GM21390 (cell line): ENCODE results near the gene IP6K2.
"Not testable (repeated sequence)": the region's sequence is repeated elsewhere in the genome, so short reads cannot be mapped to it uniquely, and the experiment has no call there.

Experiments used
- ATAC-seq: cut with Tn5 transposase; IDR thresholded peaks from one replicate; pipeline ENCODE4 v1.9.1; 2021; ENCODE audit not compliant: unreplicated experiment

The IP6K2 gene

DNA sequence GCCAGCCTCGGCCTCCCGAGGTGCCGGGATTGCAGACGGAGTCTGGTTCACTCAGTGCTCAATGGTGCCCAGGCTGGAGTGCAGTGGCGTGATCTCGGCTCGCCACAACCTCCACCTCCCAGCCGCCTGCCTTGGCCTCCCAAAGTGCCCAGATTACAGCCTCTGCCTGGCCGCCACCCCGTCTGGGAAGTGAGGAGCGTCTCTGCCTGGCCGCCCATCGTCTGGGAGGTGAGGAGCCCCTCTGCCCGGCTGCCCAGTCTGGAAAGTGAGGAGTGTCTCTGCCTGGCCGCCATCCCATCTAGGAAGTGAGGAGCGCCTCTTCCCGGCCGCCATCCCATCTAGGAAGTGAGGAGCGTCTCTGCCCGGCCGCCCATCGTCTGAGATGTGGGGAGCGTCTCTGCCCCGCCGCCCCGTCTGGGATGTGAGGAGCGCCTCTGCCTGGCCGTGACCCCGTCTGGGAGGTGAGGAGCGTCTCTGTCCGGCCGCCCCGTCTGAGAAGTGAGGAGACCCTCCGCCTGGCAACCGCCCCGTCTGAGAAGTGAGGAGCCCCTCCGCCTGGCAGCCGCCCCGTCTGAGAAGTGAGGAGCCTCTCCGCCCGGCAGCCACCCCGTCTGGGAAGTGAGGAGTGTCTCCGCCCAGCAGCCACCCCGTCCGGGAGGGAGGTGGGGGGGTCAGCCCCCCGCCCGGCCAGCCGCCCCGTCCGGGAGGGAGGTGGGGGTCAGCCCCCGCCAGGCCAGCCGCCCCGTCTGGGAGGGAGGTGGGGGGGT, 16.9 kb upstream of the IP6K2 start:
- not testable (repeated sequence) for ATAC-seq

GRCh38 chr3:48727511-48727910, 10.5 kb upstream of the IP6K2 start:
- no peak for ATAC-seq

GRCh38 chr3:48725185-48725855, 8.3 kb upstream of the IP6K2 start:
- not testable (repeated sequence) for ATAC-seq

GRCh38 chr3:48723725-48724124, 6.7 kb upstream of the IP6K2 start:
- no peak for ATAC-seq

DNA sequence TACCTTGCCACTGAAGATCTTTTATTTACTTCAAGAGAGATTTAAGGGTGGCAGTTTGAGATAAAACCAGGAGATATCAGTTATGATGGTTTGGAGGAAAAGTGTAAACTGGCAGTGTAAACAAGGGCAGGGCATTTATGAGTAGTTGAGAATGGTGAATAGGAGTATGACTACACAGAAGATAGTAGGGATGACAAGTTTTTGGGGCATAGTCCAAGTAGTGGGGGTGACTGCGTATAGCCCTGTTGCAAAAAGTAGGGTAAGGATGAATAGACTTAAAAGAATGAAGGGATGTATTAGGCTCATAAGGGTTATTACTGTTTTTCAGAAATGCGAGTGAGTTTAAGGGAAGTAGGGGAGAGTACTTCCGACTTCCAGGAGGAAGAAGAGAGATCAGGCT, 6.3 kb upstream of the IP6K2 start:
- not testable (repeated sequence) for ATAC-seq

- ATAC-seq, result no peak
Measured at GRCh38 chr3:48716508-48716981, 476 bp downstream of the IP6K2 start.

- ATAC-seq, result no peak
Measured at GRCh38 chr3:48715174-48715800, 1.7 kb downstream of the IP6K2 start.

DNA sequence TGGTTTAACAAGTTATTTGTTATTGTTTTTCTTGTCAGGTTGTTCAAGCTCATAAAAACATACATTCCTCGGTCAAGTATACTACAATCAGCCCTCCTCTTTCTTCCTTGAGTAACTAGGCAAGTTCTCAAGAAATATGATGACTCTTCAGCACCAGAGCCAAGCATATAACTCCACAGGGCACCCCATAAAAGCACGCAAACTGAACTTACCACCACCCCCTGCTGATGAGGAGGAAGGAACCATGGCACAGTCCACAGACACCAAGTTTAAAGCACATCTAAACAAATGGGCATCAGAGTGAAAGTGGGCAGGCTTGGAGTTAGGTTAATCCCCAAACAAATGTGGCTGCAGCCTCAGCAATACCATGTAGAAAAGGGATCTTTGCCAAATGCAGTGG, 5.3 kb downstream of the IP6K2 start:
- ATAC-seq, result no peak

DNA sequence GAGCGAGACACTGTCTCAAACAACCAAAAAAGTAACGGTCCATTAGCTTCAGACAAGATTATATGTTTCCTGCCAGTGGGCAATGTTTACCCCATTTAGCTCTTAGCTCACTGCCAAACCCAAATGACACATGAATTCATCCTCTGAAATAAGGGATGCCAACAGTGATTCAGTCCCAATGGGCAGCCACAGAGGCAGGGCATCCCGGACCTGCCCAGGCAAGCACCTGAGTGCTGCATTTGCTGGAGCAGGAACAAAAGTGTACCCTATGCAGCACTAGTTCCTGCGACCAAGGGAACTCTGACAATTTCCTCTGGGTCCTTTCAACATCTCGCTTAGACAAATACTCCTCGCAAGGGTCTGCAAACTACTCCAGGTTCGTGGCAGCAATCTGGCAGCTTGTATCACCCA, 8.0 kb downstream of the IP6K2 start:
- ATAC-seq, result no peak

DNA sequence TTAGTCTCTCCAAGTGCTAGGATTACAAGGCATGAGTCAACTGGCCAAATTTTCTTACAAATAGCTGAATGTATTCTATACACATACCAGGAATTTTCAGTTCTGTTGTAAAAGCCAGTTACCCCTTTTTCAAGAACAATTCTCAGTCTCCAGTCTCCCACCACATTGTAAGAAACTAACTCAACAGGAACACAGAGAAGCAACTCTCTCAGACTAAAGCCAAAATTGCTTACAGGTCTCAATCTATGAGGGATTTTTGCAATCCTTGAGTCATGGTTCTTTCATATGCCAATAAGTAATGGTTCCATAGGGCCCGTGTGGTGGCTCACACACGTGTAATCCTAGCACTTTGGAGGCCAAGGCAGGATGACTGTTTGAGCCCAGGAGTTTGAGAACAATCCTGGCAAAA, 8.5 kb downstream of the IP6K2 start:
- no peak for ATAC-seq

GRCh38 chr3:48707157-48707556, 9.9 kb downstream of the IP6K2 start:
- no peak for ATAC-seq

DNA sequence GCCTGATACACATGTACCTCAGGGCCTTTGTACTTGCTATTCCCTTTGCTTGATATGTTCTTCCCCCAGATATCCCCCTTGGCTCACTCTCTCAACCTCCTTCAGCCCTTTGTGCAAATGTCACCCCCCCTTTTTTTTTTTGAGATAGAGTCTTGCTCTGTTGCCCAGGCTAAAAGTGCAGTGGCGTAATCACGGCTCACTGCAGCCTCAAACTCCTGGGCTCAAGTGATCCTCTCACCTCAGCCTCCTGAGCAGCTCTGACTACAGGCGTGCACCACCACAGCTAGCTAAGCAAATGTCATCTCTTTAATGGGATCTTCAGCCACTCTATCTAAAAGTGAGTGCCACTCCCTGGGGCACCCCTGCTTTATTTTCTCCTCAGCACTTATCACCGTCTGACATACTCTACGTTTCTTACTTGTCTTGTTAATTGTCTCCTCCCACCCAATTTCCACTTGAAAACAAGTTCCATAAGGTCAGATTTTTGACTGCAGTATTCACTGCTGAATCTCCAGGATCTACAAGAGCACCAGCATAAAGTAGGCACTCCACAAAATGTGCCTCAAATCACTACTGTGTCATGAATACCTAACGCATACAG, 14.6 kb downstream of the IP6K2 start:
- ATAC-seq, result no peak

GRCh38 chr3:48700731-48701405, 16.2 kb downstream of the IP6K2 start:
- no peak for ATAC-seq

DNA sequence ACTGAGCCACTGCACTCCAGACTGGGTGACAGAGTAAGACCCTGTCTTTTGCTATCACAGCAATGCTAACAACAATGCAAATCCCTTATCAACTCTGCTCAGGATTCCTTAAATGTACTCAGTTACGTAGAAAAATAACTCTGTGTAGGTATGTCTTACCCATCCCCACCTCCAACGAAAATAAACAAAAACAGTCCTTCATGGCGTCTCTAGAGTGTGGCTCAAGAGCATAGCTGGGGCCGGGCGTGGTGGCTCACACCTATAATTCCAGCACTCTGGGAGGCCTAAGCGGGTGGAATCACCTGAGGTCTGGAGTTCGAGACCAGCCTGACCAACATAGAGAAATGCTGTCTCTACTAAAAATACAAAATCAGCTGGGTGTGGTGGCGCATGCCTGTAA, 18.1 kb downstream of the IP6K2 start:
- ATAC-seq, result no peak

DNA sequence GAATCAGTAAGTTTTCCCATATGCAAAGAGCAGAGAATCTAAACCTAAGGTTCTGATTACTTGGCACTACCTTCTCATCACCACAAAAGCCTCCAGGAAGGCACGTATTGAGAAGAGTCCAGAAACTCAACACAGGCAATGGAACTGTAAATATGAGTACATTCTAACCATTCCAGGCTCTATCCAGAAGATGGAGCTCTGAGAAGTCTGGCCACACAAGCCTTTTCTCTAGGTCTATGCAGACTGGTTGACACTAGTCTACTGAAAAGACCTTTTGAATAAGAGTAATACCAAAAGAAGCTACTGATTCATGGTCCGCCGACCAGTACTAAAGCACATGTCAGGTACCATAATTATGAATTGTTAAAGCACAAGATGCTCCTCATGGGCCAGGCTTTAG, 19.1 kb downstream of the IP6K2 start:
- no peak for ATAC-seq

GRCh38 chr3:48696601-48697000, 20.4 kb downstream of the IP6K2 start:
- ATAC-seq, result no peak

GRCh38 chr3:48696156-48696555, 20.9 kb downstream of the IP6K2 start:
- no peak for ATAC-seq

DNA sequence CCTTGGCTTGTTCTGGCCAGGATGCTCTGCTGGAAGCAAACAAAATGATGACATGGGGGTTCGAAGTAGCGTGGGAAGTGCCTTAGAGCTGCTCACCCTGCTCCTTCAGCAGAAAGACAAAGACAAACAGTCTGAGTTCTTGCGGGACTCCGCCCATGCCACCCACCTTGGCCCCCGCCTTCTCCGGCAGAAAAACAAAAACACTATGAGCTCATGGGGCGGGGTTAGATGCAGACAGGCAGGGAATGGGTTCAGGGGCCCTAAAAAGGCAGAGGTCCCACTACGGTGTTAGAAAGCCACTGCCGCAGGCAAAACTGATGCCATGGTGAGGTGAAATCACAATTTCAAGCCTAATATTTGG, 21.6 kb downstream of the IP6K2 start:
- no peak for ATAC-seq

GRCh38 chr3:48694610-48695392, 22.2 kb downstream of the IP6K2 start:
- ATAC-seq, result no peak

DNA sequence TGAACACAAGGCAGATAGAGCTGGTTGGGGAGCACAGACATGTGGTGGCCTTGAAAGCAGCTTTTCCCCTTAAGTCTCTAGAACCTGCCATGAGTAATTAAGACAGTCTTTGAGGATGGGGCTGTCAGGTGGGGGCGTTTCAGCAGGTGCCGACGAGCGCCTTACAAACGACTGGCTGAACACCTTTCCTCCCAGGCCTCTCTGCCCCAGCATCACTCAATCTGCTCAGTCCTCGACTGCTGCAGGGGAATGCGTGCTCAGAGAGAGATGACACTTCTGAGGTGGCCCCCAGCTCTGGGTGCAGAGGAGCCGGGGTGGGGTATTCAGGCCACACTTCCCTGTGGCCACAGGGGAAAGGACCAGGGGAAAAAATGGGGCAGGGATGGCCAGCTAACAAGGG, 23.2 kb downstream of the IP6K2 start:
- no peak for ATAC-seq
